ENCODE results near the gene PLAC9.

- TF ChIP-seq CTCF (IDR thresholded peaks at IDR 0.05; ENCODE audit: insufficient read depth, low read length) = no peak
- TF ChIP-seq SPI1 (IDR thresholded peaks at IDR 0.05; ENCODE audit: borderline replicate concordance, low read depth) = no peak
- TF ChIP-seq POLR2AphosphoS5 (IDR thresholded peaks at IDR 0.05; ENCODE audit: low read depth) = no peak
Measured at GRCh38 chr10:80100116-80100515, 32.4 kb upstream of the PLAC9 start.
